Nucleus accumbens (tissue), 56 donors: Measurements from ENCODE around the gene CR1L.
"Not testable (repeated sequence)": the region's sequence is repeated elsewhere in the genome, so short reads cannot be mapped to it uniquely, and the experiment has no call there.

Experiments used
- DNase-seq, 56 donors: peaks; one replicate each; lab custom pipeline; 2025; lab: John Stamatoyannopoulos, UW

CR1L gene

DNA sequence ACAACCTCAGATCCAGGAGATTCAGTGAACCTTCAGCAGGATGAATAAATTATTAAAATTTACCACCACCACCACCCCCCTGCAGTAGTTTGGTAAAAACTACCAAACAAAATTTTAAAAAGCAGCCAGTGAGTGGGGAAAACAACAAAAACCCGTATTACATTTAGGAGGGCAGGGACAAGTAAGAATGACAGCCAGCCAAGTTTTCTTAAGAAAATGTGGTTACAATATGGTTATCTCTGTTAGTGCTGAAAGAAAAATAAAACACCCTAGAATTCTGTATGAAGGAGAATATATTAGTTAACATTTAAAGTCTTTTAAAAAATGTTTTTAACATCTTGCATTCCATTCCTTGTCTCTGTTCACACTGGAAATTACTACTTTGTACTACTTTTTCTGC is 121.6 kb downstream of the CR1L start:
- DNase-seq: no peak

DNA sequence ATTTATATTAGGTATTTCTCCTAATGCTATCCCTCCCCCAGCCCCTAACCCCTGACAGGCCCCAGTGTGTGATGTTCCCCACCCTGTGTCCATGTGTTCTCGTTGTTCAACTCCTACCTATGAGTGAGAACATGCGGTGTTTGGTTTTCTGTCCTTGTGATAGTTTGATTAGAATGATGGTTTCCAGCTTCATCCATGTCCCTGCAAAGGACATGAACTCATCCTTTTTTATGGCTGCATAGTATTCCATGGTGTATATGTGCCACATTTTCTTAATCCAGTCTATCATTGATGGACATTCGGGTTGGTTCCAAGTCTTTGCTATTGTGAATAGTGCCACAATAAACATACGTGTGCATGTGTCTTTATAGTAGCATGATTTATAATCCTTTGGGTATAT is 125.6 kb downstream of the CR1L start:
- not testable (repeated sequence) for DNase-seq
